Activated naive CD4-positive, alpha-beta T cell treated with Interleukin-2 at 50 U/mL for 16 hours (primary cell): Measurements from ENCODE around the gene ZNF544.
A peak's percentile ranks its signal among the peaks of the same experiment; 100 is the strongest.
"Not testable (repeated sequence)": the region's sequence is repeated elsewhere in the genome, so short reads cannot be mapped to it uniquely, and the experiment has no call there.

Experiments used
- DNase-seq: peaks from one replicate; pipeline ENCODE4 v3.0.0-alpha.2; 2020

Gene ZNF544

DNA sequence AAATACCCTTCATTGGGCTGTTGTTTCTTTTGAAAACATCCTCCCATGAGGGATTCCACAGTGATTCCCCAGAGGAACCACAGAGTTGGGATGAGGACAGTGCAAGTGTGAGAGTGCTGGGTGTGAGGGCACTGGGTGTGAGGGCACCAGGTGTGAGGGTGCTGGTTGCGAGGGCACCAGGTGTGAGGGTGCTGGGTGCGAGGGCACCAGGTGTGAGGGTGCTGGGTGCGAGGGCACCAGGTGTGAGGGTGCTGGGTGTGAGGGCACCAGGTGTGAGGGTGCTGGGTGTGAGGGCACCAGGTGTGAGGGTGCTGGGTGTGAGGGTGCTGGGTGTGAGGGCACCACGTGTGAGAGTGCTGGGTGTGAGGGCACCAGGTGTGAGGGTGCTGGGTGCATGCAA, 29.5 kb downstream of the ZNF544 start:
- not testable (repeated sequence) for DNase-seq

DNA sequence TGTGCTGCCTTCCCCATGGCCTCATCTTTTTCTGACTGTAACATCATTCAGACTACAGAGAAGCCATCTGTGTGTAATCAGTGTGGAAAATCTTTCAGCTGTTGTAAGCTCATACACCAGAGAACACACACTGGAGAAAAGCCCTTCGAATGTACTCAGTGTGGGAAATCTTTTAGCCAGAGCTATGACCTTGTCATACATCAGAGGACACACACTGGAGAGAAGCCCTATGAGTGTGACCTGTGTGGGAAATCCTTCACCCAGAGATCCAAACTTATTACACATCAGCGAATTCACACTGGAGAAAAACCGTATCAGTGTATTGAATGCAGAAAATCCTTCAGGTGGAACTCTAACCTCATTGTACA, 32.9 kb downstream of the ZNF544 start:
- DNase-seq = no peak

DNA sequence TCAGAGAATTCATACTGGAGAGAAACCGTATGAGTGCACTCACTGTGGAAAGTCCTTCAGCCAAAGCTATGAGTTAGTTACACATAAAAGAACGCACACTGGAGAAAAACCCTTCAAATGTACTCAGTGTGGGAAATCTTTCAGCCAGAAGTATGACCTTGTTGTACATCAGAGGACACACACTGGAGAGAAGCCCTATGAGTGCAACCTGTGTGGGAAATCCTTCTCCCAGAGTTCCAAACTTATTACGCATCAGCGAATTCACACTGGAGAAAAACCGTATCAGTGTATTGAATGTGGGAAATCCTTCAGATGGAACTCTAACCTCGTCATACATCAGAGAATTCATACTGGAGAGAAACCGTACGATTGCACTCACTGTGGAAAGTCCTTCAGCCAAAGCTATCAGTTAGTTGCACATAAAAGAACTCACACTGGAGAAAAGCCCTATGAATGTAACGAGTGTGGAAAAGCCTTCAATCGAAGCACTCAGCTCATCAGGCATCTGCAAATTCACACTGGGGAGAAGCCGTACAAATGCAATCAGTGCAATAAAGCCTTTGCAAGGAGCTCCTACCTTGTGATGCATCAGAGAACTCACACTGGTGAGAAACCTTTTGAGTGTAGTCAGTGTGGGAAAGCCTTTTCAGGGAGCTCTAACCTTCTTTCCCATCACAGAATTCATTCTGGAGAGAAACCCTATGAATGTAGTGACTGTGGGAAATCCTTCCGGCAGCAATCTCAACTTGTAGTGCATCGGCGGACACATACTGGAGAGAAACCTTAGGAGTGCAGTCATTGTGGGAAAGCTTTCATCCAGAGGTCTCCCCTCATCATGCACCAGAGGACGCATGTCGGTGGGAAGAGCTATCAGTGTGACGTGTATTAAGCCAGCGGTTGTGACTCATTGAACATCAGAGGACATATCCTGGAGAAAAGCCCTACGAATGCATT, 33.5 kb downstream of the ZNF544 start:
- no peak for DNase-seq

DNA sequence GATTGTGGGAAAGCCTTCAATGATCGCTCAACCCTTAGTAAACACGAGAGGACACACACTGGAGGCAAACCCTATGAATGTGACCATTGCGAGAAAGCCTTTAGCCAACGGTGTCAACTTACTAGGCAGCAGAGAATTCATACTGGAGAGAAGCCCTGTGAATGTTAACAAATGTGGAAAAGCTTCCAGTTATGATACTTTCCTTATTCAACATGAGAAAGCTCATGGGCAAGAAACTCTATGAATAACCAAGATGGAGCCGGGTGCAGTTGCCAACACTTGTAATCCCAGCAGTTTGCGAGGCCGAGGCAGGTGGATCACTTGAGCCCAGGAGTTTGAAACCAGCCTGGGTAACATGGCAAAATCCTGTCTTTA, 34.2 kb downstream of the ZNF544 start:
- DNase-seq = no peak

DNA sequence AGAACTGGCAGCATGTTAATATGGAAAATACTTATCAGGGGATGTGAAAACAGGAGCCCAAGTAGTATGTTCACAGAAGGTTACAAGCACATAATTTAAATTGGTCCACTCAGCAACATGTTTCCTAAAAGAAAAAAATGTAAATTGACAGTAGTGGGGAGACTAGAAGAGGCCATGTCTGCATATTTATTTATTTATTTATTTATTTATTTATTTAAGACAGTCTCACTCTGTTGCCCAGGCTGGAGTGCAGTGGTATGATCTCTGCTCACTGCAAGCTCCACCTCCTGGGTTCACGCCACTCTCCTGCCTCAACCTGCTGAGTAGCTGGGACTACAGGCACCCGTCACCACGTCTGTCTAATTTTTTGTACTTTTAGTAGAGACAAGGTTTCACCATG, 36.4 kb downstream of the ZNF544 start:
- DNase-seq = no peak

DNA sequence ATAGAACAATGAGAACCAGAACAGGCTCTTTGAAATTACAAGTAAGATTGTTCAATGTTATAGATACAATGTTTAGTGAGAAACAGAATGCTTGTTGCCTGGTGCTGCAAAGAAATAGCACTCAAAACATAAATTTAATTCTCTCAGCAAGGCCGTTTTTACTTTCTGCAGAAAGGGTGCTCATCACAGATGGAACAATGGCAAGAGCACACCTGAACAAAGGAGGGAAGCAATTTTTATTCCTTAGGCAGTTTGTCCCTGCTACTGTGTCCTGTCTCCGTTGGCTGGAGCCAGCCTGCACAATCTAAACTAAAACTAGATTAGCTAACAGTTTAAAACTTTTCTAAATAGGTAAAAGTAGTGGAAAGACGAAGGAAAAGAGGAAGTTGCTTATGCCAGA, 39.6 kb downstream of the ZNF544 start:
- no peak for DNase-seq

DNA sequence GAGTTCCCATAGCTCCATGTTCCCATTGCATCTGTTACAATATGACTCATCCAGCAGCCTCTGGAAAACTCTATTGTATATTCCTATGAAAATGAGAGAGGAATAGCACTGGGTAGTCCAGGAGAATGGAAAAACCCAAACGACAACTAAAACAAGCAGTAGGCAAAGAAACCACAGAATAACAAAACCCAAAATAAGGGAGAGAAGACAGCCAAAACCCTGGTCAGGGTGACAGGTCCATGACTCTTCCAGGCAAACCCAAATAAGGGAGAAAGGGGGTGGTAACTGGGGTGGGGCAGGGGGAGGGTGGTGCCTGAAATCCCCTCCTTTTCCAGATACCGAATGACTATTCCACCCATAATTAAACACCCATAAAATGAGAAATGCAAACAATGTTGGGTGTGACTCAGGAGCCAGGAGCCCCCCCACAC, 46.1 kb downstream of the ZNF544 start:
- no peak for DNase-seq

DNA sequence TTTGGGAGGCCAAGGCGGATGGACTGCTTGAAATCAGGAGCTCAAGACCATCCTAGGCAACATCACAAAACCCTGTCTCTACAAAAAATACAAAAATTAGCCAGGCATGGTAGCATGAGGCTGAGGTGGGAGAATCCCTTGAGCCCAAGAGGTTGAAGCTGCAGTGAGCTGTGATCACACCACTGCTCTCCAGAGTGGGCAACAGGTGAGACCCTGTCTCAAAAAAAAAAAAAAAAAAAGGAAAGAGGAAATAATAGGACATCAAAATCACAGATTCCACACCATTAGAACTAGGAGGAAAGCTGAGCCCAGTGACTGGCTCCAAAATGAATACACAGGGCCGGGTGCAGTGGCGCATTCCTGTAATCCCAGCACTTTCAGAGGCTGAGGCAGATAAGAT, 46.9 kb downstream of the ZNF544 start:
- DNase-seq = no peak

DNA sequence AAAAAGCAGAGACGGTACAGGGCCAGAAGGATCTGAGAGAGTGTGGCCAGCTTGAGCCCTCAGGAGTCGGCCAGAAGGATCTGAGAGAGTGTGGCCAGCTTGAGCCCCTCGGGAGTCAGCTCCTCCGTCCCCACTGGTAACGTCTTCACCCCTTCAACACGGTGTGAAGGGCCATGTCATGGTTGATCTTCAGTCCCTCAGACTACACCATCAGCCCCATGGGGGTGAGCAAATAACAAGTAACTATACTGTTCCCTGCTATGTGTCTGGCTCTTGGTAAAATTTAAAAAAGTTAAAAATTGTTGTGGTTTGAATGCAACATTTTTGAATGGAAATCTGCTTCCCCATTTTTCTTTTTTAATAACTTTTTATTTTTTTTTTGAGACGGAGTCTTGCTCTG, 48.5 kb downstream of the ZNF544 start:
- DNase-seq = no peak

DNA sequence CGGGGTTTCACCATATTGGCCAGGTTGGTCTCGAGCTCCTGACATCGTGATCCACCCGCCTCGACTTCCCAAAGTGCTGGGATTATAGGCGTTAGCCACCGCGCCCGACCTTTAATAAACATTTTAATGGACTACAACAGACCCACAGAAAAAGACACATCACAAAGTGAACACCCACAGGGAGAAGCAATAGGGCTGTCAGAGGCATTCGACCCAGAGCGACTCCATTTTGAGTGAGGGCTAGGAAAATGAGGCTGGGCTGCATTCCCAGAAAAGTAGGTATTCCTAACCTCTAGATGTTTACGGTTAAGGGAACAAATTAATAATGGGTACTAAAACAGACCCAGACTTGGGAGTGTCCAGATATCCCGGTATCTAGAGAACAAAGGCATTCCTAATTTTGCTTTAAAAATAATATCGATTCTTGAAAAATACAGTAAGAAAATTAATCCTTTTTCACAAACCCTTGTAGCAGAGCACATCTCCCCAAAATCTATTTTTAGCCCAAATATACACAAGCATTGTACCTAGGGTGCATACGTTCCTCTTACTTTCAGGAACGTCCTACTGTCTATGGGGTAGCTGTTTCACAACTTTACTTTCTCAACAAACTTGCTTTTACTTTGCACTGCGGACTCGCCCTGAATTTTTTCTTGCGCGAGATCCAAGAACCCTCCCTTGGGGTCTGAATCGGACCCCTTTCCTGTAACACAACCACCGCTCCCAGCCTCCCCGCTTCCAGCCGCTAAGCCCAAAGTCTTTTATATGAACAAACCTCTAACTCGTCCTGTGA, 49.2 kb downstream of the ZNF544 start:
- DNase-seq = no peak

DNA sequence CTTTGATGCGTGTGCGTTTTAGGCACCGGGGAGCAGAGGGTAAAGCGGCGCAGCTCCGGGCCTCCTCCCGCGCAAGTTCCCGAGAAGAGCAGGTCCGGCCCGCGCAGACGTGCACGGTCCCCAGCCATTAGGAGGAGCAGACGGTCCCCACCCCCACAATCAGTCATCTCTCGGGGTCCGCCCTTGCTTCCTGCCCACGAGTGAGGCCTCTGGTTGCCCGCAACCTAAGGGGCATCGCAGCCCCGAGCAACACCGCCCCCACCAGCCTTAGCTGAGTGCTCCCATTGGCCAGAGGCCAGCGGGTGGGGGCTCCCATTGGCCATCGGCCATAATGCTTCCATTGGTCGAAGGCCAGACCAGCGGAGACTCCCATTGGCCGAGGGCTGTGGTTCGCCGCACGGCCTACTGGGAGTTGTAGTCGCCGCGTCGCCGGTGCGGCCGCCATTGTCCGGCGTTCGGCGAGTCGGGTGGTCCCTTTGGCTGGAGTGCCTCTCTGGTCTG, 49.9 kb downstream of the ZNF544 start, which contains the start of gene ZNF8:
Gene ZNF8, plus strand, starts transcription at position 415 of the 501 bp plus-strand sequence. CDS start 127 bp downstream, outside the sequence.
- DNase-seq = peak; percentile 99

DNA sequence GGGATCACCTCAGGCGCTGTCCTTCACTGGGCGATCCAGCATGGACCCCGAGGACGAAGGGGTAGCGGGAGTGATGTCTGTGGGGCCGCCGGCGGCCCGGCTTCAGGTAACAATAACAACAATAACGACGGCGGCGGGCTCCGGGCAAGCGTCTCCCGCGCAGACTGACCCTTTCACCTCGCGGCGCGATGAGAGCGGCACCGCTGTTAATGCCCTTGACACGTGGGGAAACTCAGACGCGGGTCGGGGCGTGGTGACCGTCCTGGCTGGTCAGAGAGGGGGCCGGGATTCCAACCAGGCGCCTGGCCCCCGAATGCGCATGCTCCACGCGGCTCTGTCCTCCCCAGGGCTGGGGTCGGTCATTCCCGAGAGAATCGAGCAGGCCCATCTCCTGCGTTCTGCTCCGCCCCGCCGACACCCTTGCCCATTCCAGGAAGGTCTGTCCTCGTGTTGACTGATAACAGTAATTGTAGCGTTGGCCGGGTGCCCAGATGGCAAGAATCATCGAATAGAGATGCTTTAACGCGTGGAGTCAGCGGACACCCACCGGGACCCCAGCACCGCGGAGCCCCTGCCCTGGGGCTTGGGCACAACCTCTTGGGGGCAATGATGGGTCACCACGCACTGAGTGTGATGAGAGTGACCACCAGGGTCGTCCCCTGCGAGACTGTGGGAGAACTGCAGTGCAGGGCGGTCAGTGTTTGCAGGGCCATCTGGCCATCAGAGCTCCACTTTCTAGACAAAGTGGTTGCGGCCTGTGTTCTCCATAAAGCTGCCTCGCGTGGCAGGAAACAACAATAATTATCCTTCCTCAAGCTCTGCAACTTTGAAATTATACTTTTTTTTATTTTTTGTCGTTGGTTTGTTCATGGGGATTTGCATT, 50.6 kb downstream of the ZNF544 start:
- peak; percentile 53 for DNase-seq

DNA sequence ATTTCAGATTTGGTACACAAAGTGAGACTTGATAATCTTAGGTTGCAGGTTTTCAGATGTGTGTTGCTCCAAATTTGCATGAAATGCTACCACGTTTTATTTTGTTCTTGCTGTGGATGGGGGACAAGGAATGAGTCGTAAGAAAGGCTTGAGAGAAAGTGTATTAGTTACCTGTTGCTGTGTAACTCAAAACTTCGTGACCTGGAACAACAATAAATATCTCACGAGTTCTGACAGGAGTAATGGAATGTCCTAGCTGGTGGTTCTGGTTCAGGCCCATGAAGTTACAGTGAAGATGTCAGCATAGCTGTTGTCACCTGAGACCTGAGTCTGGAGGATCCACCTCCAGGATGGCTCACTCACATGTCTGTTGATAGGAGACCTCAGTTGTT, 51.2 kb downstream of the ZNF544 start:
- DNase-seq = no peak

DNA sequence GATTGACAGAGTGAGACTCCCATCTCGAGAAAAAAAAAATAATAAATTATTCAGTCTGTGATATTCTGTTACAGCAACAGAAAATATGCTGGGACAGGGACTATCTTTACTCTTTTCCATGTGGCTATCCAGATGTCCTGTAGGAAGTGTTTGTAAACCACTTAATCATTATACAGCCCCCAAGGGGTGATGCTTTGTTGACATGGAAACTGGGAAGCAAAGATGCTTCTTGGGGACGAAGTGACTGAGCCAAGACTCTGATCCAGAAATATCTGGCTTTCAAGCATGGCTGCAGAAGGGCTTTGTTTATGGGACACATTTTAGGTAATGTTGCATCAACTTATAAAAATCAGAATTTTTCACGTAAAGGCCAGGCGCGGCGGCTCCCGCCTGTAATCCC, 55.5 kb downstream of the ZNF544 start:
- no peak for DNase-seq

DNA sequence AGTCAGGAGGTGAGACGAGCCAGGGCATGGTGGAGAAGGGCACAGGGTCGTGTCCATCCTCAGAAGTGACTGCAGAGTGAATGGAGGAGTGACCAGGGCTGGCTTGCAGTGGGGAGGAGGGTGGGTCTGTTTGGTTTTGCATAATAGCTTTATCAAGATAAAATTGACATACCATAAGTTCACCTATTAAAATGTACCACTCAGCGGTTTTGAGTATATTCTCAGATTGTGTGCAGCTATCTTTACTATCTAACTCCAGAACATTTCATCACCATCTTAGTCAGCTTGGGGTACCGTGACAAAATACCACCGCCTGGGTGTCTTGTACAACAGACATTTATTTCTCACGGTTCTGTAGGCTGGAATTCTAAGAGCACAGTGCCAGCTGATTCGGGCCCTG, 63.2 kb downstream of the ZNF544 start:
- no peak for DNase-seq

DNA sequence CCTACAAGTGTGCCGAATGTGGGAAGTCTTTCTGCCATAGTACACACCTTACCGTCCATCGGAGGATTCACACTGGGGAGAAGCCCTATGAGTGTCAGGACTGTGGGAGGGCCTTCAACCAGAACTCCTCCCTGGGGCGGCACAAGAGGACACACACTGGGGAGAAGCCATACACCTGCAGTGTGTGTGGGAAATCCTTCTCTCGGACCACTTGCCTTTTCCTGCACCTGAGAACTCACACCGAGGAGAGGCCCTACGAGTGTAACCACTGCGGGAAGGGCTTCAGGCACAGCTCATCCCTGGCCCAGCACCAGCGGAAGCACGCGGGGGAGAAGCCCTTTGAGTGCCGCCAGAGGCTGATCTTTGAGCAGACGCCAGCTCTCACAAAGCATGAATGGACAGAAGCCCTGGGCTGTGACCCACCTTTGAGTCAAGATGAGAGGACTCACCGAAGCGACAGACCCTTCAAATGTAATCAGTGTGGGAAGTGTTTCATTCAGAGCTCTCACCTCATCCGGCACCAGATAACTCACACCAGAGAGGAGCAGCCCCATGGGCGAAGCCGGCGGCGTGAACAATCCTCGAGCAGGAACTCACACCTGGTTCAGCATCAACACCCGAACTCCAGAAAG, 66.1 kb downstream of the ZNF544 start:
- no peak for DNase-seq

DNA sequence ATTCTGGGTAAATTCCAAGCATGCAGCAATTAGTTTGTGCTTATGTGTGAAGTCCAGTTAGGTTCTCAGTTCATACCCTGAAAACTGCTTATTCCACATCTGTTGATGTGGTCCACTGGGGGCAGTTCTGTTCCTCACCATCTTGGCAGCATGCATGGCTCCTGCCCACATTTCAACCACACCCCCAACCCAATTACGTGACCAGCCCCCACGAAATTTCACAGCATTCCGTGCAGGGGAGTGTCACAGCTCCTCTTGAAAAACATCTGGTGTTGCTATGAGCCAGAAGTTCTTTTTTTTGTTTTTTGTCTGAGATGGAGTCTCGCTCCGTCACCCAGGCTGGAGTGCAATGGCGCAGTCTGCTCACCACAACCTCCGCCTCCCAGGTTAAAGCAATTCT, 67.4 kb downstream of the ZNF544 start:
- DNase-seq = no peak

DNA sequence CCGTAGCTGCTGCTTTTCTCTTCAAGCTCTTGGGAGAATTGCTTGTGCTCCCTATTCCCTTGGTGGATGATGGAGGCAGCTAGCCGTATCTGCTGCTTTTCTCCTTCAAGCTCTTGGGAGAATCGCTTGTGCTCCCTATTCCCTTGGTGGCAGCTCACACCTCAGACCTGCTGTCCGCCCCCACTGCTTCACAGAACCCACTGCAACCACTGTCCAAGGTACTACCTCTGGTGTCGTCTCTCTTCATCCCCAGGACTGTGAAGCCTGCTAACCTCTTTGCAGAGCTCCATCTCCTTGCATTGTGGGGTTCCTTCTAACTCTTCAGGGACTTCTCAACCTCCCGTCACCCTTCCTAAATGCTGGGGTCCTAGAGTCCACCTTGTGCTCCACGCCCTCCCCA, 71.9 kb downstream of the ZNF544 start:
- DNase-seq = no peak

DNA sequence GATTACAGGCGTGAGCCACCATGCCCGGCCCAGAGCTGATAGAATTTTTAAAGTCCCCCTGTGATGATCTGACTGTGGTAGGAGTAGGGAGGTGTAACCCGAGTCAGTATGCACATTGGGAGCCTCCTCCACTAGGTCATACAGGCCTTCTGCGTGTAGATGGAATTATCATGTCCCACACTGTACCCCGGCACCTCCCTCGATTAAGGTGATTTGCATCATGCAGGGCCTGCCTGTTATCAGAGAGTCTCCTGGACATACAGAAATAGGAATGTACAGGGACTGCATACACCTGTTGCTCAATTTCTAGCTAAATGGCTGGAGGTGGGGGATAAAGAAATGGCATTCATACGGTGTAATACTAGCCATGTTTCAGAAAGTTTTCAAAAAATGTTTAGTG, 75.5 kb downstream of the ZNF544 start:
- DNase-seq = no peak

DNA sequence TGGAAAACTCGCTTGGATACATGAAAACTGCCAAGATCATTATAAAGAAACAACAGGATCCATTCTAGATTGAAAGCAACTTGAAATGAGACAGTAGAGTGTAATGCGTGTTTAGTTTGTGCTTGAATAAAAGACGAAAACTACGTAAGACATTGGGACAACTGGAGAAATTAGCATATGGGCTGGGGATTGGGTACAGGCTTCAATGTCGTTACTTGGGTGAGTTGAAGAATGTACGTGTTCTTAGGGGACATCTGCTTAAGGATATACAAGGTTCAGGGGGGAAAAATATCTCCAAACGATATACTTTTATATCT, 76.0 kb downstream of the ZNF544 start:
- no peak for DNase-seq

DNA sequence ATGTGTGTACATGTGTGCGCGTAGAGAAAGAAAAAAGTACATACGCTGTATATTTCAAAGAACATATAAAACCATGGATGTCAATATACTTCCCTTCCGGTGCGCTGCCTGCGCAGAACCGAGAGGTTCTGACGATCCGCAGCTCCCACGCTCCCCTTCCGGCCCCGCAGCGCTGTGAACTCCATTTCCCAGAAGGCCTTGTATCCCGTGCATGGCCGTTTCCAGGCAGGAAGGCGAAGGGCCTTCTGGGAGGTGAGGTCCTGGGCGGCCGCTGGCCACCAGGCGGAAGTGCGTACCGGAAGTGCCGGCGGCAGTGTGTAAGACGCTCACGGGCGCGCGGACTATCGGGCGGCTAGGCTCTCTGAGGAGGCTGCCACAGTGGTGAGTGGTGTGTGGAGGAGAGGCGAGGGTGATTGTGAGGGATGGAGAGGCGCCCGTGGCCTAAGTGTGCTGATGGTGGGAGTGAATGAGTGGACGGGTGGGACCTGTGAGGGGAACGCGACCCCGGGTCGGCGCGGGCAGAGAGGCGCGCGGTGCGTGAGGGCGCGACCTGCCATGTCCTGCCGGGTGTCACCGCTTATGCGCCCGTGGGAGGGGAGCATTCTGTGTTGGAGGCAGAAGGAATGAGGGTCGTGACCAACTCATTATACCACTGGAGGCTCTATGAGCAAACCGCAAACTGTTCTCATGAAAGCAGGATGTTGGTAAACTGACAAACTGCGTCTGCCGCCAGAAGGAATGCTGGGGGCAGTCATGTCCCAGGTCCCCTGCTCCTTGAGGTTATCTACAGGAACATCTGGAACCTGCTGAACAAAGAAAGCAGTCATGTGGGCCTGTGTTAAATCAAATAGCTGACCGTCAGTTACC, 76.6 kb downstream of the ZNF544 start, which contains the start of gene ERVK3-1:
Gene ERVK3-1, plus strand, starts transcription at position 313 of the 867 bp plus-strand sequence. CDS start 6,792 bp downstream, outside the sequence.
- DNase-seq = peak; percentile 95
